Panc1 (cell line): ENCODE measurements around the gene ZKSCAN5. TPM values are rescaled to one million over a fixed set of nuclear protein-coding genes. Genes with fewer than 3 reads are reported as not detected.

Source experiments
- ATAC-seq: fragments of 200-7000 bp; cut with Tn5 transposase; 2 replicates; pipeline ENCODE4 v1.9.1; 2020; ENCODE audit warnings: mild to moderate bottlenecking, moderate library complexity
- BruUV-seq: library from RNA; stranded (reverse); fragments of 400-500 nt; replicated peaks from 2 replicates; lab custom pipeline; 2021; lab: Mats Ljungman, UMichigan
- CTCF ChIA-PET: fragments of 300-600 bp; sonication (Branson Sonifier 250); formaldehyde crosslinking; loops from one replicate; lab custom pipeline; 2022; ENCODE audit warnings: antibody characterized with exemption; lab: Charles Lee
- POLR2A ChIA-PET: fragments of 300-600 bp; sonication (Branson Sonifier 250); formaldehyde crosslinking; loops from one replicate; lab custom pipeline; 2022; ENCODE audit warnings: antibody characterized with exemption; lab: Charles Lee
- DNase-seq: peaks from one replicate; pipeline ENCODE4 v3.0.0-alpha.2; 2010; ENCODE audit warnings: low read depth, low spot score
- H3K27ac ChIP-seq: 2 replicates; pipeline ENCODE4 v1.5.1; 2011; ENCODE audit warnings: mild to moderate bottlenecking, low read length, inconsistent platforms
- H3K27me3 ChIP-seq: fragments of 200-500 bp; sonication (Bioruptor generic); 2 replicates; pipeline ENCODE4 v1.6.0; 2014; ENCODE audit warnings: low read length, inconsistent platforms; ENCODE audit not compliant: control insufficient read depth, insufficient read depth
- H3K36me3 ChIP-seq: fragments of 200-500 bp; sonication (Bioruptor generic); 2 replicates; pipeline ENCODE4 v1.5.1; 2014; ENCODE audit warnings: inconsistent platforms, mild to moderate bottlenecking, low read length, moderate library complexity; ENCODE audit not compliant: control insufficient read depth, insufficient read depth
- H3K4me1 ChIP-seq: 2 replicates; pipeline ENCODE4 v1.5.1; 2011; ENCODE audit warnings: inconsistent platforms, mild to moderate bottlenecking, low read length, moderate library complexity; ENCODE audit not compliant: control insufficient read depth, insufficient read depth
- H3K4me3 ChIP-seq, 2 experiments: 2 replicates each; pipeline ENCODE4 v1.5.1; 2011 to 2012; ENCODE audit warnings: low read depth in 2 of 2, low read length in 2 of 2, mild to moderate bottlenecking in 2 of 2, inconsistent platforms in 1 of 2, moderate library complexity in 1 of 2
- H3K9me3 ChIP-seq: fragments of 200-500 bp; sonication (Bioruptor generic); 2 replicates; pipeline ENCODE4 v1.5.1; 2014; ENCODE audit warnings: low read depth, mild to moderate bottlenecking, inconsistent platforms, low read length, moderate library complexity; ENCODE audit not compliant: control insufficient read depth, insufficient read depth
- POLR2AphosphoS5 ChIP-seq: IDR thresholded peaks from 2 replicates; pipeline ENCODE4 v1.6.1; 2012; ENCODE audit warnings: mild to moderate bottlenecking, low read depth, low read length, moderate library complexity
- REST ChIP-seq, 2 experiments: IDR thresholded peaks; 2 replicates each; pipeline ENCODE4 v1.6.1; 2011 to 2012; ENCODE audit warnings: low read depth in 2 of 2, control low read depth in 1 of 2, low read length in 1 of 2, mild to moderate bottlenecking in 1 of 2, moderate library complexity in 1 of 2; ENCODE audit not compliant: insufficient read depth in 1 of 2
- SIN3A ChIP-seq: IDR thresholded peaks from 2 replicates; pipeline ENCODE4 v1.6.1; 2012; ENCODE audit warnings: low read depth, mild to moderate bottlenecking, low read length, moderate library complexity, borderline replicate concordance; ENCODE audit not compliant: insufficient read depth
- TCF7L2 ChIP-seq: IDR thresholded peaks from 2 replicates; pipeline ENCODE4 v1.6.1; 2011; ENCODE audit warnings: mild to moderate bottlenecking, low read depth, low read length, inconsistent platforms
- in situ Hi-C: cut with HindIII; loops from 2 replicates; pipeline ENCODE4 v1.10.0; 2016; ENCODE audit warnings: low sequenced_read_pairs, low pct_unique_long_range_greater_than_20kb
- intact Hi-C: fragments of 100-400 bp; cut with micrococcal nuclease; formaldehyde crosslinking; loops from one replicate; pipeline ENCODE4 v1.10.0; 2022; ENCODE audit not compliant: unreplicated experiment
- total RNA-seq: library from RNA; stranded (reverse); gene quantifications from one replicate; pipeline ENCODE4 v1.2.1, GENCODE V29; 2021; ENCODE audit not compliant: unreplicated experiment
- TF ChIP-seq, protein P1 (sequence below): fragments of 450-650 bp; IDR thresholded peaks from 2 replicates; pipeline ENCODE4 v1.5.1; 2017; ENCODE audit warnings: mild to moderate bottlenecking

ZKSCAN5 gene
- total RNA-seq, 1 experiment from 2014 or later: 17.5 TPM

DNA sequence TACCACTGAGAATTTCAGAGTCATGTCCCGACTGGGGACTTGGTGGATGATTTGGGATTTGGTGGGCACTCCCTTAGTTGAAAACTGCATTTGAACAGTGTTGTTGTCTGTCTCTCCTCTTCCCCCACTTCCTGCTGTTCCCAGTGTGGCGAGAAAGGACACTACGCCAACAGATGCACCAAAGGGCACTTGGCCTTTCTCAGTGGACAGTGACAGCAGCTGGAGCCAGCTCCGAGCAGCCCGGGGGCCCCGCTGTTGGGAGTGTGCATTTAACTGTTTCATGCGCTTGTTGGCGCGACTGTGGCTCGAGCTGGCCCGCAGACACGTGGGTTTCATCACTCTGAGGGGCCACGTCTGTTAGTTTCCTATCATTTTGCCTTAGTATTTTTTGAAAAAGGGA is 48.2 kb upstream of the ZKSCAN5 start:
- Histone ChIP-seq H3K9me3 (no peaks in the 10 kb centered on the region), H3K27ac (peak overlapping the region; percentile 34; the same call in 1 of the 2 replicates), H3K4me3 (no peak overlapping the region), H3K4me1 (no peaks in the 10 kb centered on the region), H3K36me3 (peaks cover 14% of the 10 kb centered on the region), H3K27me3 (no peaks in the 10 kb centered on the region)
- TF ChIP-seq SIN3A (no peak), POLR2AphosphoS5 (no peak)
- TF ChIP-seq, protein P1, sequence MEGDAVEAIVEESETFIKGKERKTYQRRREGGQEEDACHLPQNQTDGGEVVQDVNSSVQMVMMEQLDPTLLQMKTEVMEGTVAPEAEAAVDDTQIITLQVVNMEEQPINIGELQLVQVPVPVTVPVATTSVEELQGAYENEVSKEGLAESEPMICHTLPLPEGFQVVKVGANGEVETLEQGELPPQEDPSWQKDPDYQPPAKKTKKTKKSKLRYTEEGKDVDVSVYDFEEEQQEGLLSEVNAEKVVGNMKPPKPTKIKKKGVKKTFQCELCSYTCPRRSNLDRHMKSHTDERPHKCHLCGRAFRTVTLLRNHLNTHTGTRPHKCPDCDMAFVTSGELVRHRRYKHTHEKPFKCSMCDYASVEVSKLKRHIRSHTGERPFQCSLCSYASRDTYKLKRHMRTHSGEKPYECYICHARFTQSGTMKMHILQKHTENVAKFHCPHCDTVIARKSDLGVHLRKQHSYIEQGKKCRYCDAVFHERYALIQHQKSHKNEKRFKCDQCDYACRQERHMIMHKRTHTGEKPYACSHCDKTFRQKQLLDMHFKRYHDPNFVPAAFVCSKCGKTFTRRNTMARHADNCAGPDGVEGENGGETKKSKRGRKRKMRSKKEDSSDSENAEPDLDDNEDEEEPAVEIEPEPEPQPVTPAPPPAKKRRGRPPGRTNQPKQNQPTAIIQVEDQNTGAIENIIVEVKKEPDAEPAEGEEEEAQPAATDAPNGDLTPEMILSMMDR: no peak
- ChIA-PET CTCF (no interaction called here), POLR2A (interaction anchor here (0.5 kb wide), 1 partner anchor 10 kb away, joined by 6 read pairs; no protein-coding TSS in a partner anchor)
- in situ Hi-C loops (no loop called here), intact Hi-C loops (no loop called here)
- DNase-seq: no peak
- BruUV-seq: no TSS peak
- no peak for ATAC-seq

DNA sequence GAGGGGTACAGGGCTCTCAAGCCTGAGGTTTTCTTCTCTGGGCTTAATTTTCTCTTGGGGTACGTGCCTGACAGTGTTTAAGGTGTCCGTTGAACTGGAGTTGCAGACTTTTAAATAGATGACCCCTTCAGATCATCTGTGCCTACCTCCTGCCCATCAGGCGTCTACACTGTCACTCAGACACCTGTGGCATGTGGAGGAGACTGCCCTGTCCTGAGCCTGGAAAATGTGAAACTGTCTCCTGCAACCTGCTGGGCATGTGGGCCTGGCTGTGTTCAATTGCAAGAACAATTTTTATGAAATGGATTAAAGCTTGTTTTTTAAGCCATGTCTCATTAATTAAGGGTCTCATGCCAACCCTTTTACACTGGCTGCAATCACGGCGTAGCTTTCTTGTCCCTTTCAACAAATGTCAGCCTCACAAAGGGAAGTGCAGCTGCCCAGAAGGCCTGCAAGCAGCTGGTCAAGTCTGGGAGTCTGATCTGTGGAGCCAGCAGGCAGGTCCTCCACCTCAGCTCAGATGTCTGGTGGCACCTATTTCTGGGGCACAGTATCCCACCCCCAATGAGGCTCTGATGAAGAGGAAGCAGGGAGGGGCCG is 47.3 kb upstream of the ZKSCAN5 start:
- H3K27me3 ChIP-seq: no peaks in the 10 kb centered on the region
- H3K4me3 ChIP-seq: no peak overlapping the region
- no peak overlapping the region for H3K27ac ChIP-seq
- intact Hi-C loops: no loop called here
- H3K36me3 ChIP-seq: peaks cover 14% of the 10 kb centered on the region
- BruUV-seq: no TSS peak
- ATAC-seq (no peak), DNase-seq (no peak)
- TF ChIP-seq TCF7L2: no peak
- no peak for TF ChIP-seq REST (IDR thresholded peaks at IDR 0.05; ENCODE audit: insufficient read depth in 1 of 2, low read depth in 2 of 2, low read length in 1 of 2)
- TF ChIP-seq, protein P1: no peak
- TF ChIP-seq POLR2AphosphoS5: no peak
- no peak for TF ChIP-seq SIN3A
- ChIA-PET POLR2A (interaction anchor here (0.5 kb wide), 1 partner anchor 11 kb away, joined by 3 read pairs; no protein-coding TSS in a partner anchor), CTCF (no interaction called here)
- H3K4me1 ChIP-seq: no peaks in the 10 kb centered on the region
- H3K9me3 ChIP-seq: no peaks in the 10 kb centered on the region
- in situ Hi-C loops: no loop called here
